ENCODE results near the gene SSTR3. TPM values are rescaled to one million over a fixed set of nuclear protein-coding genes. Genes with fewer than 3 reads are reported as not detected.

Gene SSTR3
- polyA plus RNA-seq, 3 donors: 0.79 to 1.2 (median 0.83) TPM

DNA sequence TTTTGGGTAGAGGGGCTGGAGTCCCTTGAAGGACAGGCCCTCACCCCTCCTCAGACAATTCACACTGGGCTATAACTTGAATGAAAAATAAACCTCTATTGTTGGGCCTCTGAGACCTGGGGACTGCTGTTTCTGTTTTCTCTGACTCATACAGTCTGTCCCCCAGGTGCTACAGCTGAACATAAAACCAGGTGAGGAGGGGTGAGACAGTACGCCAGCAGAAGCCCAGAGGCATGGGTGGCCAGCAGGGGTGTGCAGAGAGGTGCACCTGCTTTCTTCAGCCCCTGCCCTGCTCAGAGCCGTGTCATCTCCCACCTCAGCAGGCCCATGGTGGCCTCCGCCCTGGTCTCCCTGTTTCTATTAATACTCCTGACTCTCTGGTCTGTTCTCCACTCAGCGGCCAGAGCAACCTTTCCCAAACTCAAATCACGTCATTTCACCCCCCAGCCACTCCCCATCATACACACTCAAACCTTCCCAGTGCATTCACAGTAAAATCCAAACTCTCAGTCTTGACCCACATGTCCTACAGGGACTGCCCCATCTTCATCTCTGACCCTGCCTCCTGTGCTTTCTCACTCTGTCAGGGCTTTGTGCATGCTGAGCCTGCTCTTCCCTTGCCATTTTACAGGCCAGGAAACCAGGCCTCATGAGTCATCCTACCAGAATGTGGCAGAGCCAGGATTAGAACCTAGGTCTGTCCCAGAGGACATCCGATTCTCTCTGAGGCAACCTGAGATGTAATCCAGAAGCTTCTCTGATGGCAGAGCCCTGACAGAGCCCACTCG is 57.2 kb downstream of the SSTR3 start:
- DNase-seq (ENCODE audit: low read depth in 3 of 3, low spot score in 2 of 3): no peak

Other genes with a start within 250 kb of the SSTR3 start
- 10 to 100 TPM; 38.6 to 50.3 (median 41.7) TPM for gene TST, start 193.0 kb downstream of the SSTR3 start, polyA plus RNA-seq (ENCODE audit: insufficient read length in 3 of 3)
- gene MPST, start 192.7 kb downstream of the SSTR3 start, polyA plus RNA-seq (ENCODE audit: insufficient read length in 3 of 3): 10 to 100 TPM; 40.1 to 51.8 (median 45.6) TPM
- gene KCTD17, start 160.7 kb downstream of the SSTR3 start, polyA plus RNA-seq (ENCODE audit: insufficient read length in 3 of 3): 10 to 100 TPM; 22.6 to 26.7 (median 24.5) TPM
- under 1 TPM; 0.17 to 0.21 (median 0.21) TPM for gene TMPRSS6, start 102.8 kb downstream of the SSTR3 start, polyA plus RNA-seq (ENCODE audit: insufficient read length in 3 of 3)
- gene IL2RB, start 62.6 kb downstream of the SSTR3 start, polyA plus RNA-seq (ENCODE audit: insufficient read length in 3 of 3): 1 to 10 TPM in 2 of 3 donors, under 1 TPM in 1; 0.94 to 1.1 (median 1.0) TPM
- 10 to 100 TPM; 25.3 to 29.0 (median 26.2) TPM for gene C1QTNF6, start 24.2 kb downstream of the SSTR3 start, polyA plus RNA-seq (ENCODE audit: insufficient read length in 3 of 3)
- gene RAC2, start 31.8 kb upstream of the SSTR3 start, polyA plus RNA-seq (ENCODE audit: insufficient read length in 3 of 3): 1 to 10 TPM; 5.7 to 6.9 (median 5.9) TPM
- 1 to 10 TPM; 2.4 to 3.0 (median 2.8) TPM for gene CYTH4, start 70.0 kb upstream of the SSTR3 start, polyA plus RNA-seq (ENCODE audit: insufficient read length in 3 of 3)
- 1 to 10 TPM in 1 of 3 donors, under 1 TPM in 2; 0.65 to 1.4 (median 0.86) TPM for gene ELFN2, start 215.0 kb upstream of the SSTR3 start, polyA plus RNA-seq (ENCODE audit: insufficient read length in 3 of 3)

Data from right renal cortex interstitium (tissue), 3 donors.